ENCODE results near the gene FLT3LG. TPM values are rescaled to one million over a fixed set of nuclear protein-coding genes. Genes with fewer than 3 reads are reported as not detected.
"Not testable (repeated sequence)": the region's sequence is repeated elsewhere in the genome, so short reads cannot be mapped to it uniquely, and the experiment has no call there.

Gene FLT3LG
- total RNA-seq, 6 experiments from 2014 or later = 0.80 to 4.4 (median 2.3) TPM

DNA sequence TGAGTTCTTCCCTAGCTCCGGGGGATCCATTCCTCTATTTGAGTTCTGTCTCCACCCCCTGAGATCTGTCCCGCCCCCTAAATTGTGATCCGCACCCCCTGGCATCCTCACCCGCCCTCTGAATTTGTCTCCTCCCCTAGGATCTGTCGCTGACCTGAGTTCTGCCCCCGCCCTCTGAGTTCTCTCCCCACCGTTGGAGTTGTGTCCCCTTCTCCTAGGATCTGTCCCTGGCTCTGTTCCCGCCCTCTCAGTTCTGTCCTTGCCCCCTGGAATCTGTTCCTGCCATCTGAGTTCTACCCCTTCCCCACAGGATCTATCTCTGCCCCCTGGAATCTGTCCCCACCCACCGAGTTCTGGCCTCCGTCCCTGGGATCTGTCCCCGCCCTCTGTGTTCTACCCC, 31.7 kb upstream of the FLT3LG start:
- Histone ChIP-seq H3K27ac (no peak overlapping the region), H3K9me3 (no peaks in the 10 kb centered on the region), H3K27me3 (no peaks in the 10 kb centered on the region), H3K36me3 (peaks cover 0 to 3% (median 2%) of the 10 kb centered on the region in 4 donors), H3K4me1 (no peaks in the 10 kb centered on the region), H3K4me3 (no peak overlapping the region)
- 6% methylated on average over 11 of the region's 11 CpGs for whole genome bisulfite sequencing (ENCODE audit: insufficient coverage, low coverage, low lambda C conversion rate, missing lambda C conversion rate)
- TF ChIP-seq POLR2A (IDR thresholded peaks at IDR 0.05) (no peak), CTCF (IDR thresholded peaks at IDR 0.05) (no peak)
- intact Hi-C loops (cut with DNase I) = loop anchor here in 1 of 2 donors (2.0 kb wide), 1 partner anchor 50 kb away; no protein-coding TSS in a partner anchor
- DNase-seq = no peak
- peak in 1 of 4 donors; percentile 1 for ATAC-seq

DNA sequence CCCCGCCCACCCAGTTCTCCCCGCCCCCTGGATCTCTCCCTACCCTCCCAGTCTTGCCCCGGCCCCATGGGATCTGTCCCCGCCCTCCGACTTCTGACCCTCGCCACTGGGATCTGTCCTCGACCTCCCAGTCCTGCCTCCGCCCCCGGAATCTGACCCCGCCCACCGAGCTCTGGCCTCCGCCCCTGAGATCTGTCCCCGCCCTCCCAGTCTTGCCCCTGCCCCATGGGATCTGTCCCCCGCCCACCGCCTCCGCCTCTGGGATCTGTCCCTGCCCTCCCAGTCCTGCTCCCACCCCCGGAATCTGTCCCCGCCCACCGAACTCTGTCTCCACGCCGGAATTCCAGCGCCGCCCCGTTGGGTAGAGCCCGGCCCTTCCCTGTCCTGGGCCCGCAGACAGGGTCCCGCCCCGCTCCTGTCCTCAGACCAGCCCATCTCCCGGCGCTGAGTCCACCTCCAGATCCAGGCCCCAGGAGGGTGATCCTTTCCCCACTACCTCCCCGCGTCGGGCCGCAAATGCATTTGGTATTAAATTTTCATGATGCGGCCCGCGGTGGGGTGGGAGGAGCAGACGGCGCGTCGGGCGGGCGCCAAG, 31.1 kb upstream of the FLT3LG start:
- Histone ChIP-seq H3K27ac (peak overlapping the region; percentile 2 to 40 (median 35)), H3K36me3 (peaks cover 0 to 3% (median 2%) of the 10 kb centered on the region in 4 donors), H3K4me3 (peak overlapping the region; percentile 70 to 80 (median 76)), H3K9me3 (no peaks in the 10 kb centered on the region), H3K27me3 (no peaks in the 10 kb centered on the region), H3K4me1 (no peaks in the 10 kb centered on the region)
- intact Hi-C loops (cut with DNase I) = loop anchor here in 1 of 2 donors (2.0 kb wide), 1 partner anchor 50 kb away; no protein-coding TSS in a partner anchor
- ATAC-seq (peak; percentile 71 to 83 (median 79)), DNase-seq (peak; percentile 95 to 97 (median 97))
- WGBS (ENCODE audit: insufficient coverage, low coverage, low lambda C conversion rate, missing lambda C conversion rate) = 4% methylated on average over 29 of the region's 43 CpGs
- TF ChIP-seq CTCF (IDR thresholded peaks at IDR 0.05) (no peak), POLR2A (IDR thresholded peaks at IDR 0.05) (peak; percentile 28)

DNA sequence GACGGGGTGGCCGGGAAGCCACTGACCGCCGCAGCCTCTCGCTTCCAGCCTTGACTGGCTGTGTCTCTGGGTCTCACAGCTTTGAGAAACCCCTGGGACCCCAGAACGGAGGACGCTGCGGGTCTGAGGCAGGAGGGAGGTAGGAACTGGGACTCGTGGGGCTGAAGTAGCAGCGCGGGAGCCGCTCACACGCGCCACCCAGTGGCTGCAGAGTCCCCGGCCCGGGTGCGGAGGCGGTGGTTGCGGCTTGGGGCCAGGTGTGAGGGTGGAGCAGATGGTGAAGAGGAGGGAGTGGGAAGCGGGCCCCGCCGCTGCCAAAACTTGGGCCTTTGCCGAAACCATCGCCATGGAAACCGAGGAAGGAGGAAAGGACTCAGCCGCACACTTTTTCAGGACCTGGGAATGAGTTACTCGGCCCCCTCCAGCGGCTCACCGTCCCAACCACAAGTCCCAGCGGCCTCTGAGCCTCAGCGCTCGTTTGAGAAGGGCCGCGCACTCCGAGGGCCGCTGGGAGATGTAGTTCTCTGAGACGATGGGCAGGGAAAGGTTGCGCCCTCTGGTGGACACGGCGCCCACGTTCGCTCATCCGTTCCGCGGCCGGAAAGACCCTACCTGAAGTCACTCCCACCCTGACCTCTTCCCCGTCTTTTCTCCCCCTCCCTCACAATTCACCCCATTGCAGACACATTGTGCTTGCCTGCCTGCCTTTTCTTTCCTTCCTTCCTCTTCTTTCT, 30.5 kb upstream of the FLT3LG start:
- intact Hi-C loops (cut with DNase I) = loop anchor here in 1 of 2 donors (2.0 kb wide), 1 partner anchor 51 kb away; no protein-coding TSS in a partner anchor

DNA sequence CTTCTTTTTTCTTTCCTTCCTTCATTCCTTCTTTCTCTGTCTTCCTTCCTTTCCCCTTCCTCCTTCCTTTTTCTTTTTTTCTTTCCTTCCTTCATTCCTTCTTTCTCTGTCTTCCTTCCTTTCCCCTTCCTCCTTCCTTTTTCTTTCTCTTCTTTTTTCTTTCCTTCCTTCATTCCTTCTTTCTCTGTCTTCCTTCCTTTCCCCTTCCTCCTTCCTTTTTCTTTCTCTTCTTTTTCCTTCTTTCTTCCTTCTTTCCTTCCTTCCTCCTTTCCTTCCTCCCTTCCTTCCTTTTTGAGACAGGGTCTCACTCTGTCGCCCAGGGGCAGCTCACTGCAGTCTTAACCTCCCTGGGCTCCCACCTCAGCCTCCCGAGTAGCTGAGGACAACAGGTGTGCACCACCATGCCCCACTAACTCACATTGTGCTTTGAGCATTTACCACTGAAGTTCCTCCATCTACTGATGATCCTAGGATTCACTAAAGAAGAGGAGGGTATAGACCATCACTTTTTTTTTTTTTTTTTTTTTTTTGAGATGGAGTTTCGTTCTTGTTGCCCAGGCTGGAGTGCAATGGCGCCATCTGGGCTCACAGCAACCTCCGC, 29.8 kb upstream of the FLT3LG start:
- DNase-seq; H3K4me3 ChIP-seq; H3K9me3 ChIP-seq; ATAC-seq; H3K27me3 ChIP-seq; H3K27ac ChIP-seq; intact Hi-C loops (cut with DNase I); H3K36me3 ChIP-seq; H3K4me1 ChIP-seq: not testable (repeated sequence)
- WGBS (ENCODE audit: insufficient coverage, low coverage, low lambda C conversion rate, missing lambda C conversion rate) = 63% methylated on average over 4 of the region's 5 CpGs

More for the DNA sequence above, 30.5 kb upstream of the FLT3LG start:
- Histone ChIP-seq H3K36me3 (peaks cover 0 to 3% (median 2%) of the 10 kb centered on the region in 4 donors), H3K27me3 (no peaks in the 10 kb centered on the region), H3K27ac (peak overlapping the region; percentile 2 to 40 (median 35)), H3K4me1 (no peaks in the 10 kb centered on the region), H3K4me3 (peak overlapping the region; percentile 70 to 80 (median 76)), H3K9me3 (no peaks in the 10 kb centered on the region)
- peak; percentile 13 for TF ChIP-seq POLR2A (IDR thresholded peaks at IDR 0.05)
- TF ChIP-seq CTCF (IDR thresholded peaks at IDR 0.05) = peak; percentile 73 to 83 (median 77)
- DNase-seq (peak; percentile 94), ATAC-seq (peak; percentile 79 to 93 (median 88))
- WGBS (ENCODE audit: insufficient coverage, low coverage, low lambda C conversion rate, missing lambda C conversion rate) = 0% methylated on average over 17 of the region's 47 CpGs
